Stimulated activated CD4-positive, alpha-beta T cell treated with anti-CD3 and anti-CD28 coated beads, Interleukin-1b, Interleukin-23, amount 100 ng/mL, for 4 hours (primary cell): ENCODE measurements around the gene WWOX.

Experiments
- DNase-seq, 2 donors: peaks; one replicate each; pipeline ENCODE4 v3.0.0-alpha.2; 2020; ENCODE audit warnings: low read depth in 2 of 2

Gene WWOX

DNA sequence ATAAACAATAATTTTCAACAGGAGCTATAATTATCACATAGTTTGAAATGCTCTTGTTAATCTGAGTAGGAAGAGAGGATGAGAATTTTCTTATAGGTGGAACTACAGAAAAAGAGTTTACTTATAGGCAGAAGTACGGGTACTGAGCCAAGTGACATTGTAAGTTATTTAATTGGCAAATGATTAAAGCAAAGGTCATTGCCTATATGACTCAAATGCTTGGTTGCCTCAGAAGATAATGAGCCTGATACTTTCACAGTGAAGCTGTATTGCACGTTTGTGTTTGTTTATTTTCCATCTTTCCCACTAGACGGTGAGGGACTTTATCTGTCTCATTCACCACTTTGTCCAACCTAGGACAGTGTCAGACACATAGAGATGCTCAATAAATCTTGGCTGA, 751.8 kb downstream of the WWOX start:
- DNase-seq: no peak

DNA sequence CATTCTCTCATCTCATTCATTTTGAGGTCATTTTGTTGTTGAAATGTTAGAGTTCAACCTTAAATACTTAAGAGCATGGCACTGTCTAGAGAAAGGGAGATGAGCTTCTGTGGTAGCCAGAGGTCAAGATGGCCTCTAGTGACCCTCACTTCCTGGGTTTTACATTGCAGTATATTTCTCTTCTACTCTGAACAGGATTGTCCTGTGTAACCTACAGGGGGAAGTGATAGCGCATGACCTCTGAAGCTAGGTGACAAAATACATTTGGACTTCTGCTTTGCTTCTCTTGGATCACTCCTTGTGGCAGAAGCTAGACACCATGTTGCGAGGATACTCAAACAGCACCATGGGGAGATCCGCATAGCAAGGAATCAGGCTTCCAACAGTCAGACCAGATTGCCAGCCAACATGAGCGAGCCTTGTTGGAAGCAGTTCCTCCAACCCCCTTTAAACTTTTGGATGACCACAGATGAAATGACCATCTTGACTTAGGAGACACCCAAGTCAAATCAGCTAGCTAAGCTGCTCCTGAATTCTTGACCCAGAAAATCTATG, 752.7 kb downstream of the WWOX start:
- DNase-seq: no peak

DNA sequence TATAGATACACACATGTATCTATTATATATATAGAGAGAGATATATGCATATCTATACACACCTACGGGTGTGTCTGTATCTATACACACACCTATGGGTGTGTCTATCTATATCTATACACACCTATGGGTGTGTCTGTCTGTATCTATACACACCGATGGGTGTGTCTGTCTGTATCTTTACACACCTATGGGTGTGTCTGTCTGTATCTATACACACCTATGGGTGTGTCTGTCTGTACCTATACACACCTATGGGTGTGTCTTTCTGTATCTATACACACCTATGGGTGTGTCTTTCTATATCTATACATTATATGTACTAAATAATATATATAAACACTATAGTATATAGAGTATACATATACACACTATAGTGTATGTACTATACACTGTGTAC, 762.6 kb downstream of the WWOX start:
- DNase-seq: no peak

- no peak for DNase-seq
These were observed 767.1 kb downstream of the WWOX start for GRCh38 chr16:78866521-78866920.

GRCh38 chr16:78869492-78869891, 770.0 kb downstream of the WWOX start:
- no peak for DNase-seq

GRCh38 chr16:78871241-78871640, 771.8 kb downstream of the WWOX start:
- no peak for DNase-seq

GRCh38 chr16:78876671-78877070, 777.2 kb downstream of the WWOX start:
- DNase-seq: no peak

DNA sequence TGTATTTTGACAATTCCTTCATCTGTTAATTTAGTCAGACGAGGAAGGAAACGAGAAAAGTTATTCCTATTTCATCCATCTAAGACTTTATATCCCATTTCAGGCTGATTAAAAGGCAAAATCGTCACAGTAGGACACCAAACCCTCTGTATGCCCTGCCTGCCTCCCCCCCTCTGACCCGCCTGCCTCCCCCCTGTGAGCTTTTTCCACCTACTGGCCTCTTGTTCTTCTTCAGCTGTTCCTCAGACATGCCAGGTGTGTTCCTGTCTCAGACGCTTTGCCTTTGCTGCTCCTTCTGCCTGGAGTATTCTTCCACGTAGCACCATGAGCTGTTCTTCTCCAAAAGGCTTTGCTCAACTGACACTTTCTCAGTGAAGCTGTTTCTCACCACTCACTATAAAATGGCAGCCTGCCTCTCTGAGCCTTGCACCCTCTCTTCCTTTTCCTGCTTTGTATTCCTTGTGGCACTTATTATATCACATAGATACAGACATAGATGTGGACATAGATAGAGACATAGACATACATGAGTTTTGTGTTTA, 777.7 kb downstream of the WWOX start:
- DNase-seq: no peak

DNA sequence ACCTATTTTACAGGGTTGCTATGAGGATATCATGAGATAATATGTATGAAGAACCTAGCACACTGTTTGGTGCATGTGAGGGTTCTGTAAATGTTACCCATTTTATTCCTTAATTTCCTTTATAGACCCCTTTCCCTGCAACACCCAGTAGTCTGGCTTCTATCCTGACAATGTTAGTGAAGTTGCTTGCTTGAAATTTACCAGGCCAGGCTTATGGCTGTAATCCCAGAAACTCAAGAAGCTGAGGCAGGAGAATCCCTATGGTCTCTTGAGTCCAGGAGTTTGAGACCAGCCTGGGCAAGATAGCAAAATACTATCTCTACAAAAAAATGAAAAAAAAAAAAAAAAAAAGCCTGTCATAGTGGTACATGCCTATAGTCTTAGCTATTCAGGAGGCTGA, 779.1 kb downstream of the WWOX start:
- no peak for DNase-seq

- no peak for DNase-seq
These were observed 779.6 kb downstream of the WWOX start for GRCh38 chr16:78879011-78879410.

DNA sequence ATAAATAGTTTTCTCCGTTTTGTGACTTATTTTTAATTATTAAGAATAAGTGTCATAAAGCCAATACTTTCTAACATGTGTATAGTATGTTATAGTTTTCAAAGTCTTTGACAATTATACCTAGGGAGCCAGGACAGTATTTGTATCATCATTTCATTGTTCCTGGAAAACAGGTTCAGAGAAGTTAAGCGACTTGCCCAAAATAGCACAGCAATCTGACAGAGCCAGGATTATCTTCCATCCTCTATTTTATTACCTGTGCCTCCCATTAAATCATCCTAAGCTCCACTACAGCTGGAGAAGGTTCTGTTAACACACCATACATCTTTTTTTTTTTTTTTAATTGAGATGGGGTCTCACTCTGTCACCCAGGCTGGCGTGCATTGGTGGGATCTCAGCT, 782.7 kb downstream of the WWOX start:
- DNase-seq: no peak

GRCh38 chr16:78882751-78883150, 783.3 kb downstream of the WWOX start:
- DNase-seq: no peak

DNA sequence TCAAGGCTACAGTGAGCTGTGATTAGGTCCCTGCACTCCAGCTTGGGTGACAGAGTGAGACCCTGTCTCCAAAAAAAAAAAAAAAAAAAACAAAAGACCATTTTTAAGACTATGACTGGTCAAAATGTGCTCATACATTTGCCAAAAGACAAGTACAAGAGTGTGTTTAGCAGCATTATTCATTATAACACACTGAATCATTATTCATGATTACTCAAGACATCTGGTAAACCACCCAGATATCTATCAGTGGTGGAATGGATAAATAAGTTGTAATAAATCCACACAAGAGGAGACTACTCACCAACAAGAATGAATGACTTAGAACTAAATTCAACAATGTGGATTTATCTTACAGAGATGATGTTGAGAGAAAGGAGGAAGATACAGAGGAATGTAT, 784.8 kb downstream of the WWOX start:
- no peak for DNase-seq

DNA sequence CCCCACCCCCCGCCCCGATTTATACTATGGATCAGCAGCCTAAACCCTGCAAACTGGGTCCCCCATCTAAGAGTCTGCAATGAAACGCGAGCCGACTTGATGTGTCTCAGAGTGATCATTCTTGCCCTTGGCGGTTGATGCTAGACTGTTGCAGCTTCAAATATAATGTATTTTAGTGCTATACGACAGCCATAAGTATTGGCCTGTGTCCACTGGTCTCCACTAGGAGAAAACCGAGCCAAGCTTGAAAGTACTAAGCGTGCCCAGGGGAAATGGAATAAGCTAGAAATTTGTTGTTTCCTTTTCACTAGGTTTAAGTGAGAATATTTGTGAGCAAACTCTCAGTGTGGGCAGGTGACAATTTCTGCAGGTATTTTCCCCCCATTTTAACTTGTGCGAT, 789.9 kb downstream of the WWOX start:
- no peak for DNase-seq

DNA sequence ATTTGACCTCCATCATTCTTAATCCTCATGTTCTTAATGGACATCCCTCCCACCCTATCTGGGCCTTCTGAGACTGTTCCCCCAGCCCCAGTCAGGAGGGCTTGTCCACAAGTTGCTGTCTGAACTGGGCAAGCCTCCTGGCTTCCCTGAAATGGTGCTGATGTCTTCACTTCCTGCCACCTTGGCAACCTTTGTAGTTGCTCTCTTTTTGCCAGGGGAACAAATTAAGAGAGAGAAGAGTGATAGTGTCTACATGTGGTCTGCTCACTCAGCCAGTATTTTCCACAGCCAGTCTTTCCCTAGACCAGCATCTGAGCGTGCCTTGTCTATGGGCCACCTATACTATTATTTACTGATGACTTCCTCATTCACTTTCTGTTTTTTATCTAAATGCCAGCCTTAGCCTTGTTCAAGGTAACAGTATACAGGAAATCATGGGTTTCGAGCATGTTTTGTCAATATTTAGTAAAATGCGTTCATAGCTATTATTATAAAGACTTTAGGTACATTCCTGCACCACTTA, 791.0 kb downstream of the WWOX start:
- DNase-seq: no peak

GRCh38 chr16:78892951-78893733, 793.7 kb downstream of the WWOX start:
- no peak for DNase-seq

DNA sequence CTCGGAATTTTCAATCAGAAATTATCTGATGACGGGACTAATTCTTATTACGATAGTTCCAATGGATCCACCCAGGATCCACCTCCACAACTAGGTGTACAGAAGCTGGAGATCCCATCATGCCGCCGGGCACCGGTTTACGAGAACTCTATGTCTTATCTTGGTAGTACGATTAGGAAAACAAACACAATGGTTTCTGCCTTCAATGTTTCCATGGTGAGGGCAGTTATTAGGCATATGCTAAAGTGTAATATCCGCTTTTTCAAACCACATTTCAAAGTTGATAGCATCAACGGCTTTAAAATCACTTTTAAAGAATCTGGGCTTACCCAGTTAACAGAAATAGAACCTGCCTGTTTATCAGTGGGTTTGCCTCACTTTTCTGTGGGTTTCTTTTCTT, 795.4 kb downstream of the WWOX start:
- no peak for DNase-seq

DNA sequence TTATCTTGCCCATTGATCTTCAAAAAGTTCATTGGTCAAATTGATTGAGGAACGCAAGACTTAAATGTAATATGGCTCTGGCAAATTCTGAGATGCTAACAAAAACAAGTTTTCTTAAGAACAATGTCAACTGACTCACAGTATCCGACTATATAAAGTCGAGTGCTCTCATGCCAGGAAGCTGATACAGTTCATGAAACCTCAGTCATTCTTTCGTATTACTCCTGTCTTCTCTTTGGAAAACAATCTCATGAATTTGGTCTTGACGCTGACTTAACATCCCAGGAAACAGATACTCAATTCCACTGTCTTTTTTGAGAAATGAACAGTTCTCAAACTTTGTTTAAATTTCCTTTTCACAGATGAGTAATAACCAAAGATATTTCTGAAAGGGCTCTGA, 796.2 kb downstream of the WWOX start:
- DNase-seq: no peak

DNA sequence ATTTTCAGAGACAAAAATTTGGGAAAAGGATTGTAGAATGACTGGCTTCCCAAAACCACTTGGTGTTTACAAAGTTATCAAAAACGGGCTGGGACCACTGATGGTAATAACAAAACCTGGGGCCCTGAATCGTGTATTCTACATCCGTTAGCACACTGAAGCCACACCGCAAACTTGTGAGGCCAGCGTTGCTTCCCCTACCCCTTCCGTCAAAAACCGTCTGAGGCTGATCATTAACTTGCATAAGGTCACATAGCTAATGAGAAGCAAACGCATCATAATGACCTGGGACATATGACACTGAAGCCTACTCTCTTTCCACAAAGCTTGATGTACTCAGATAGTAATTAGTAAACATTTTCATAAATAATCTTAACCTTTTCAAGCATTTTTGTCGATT, 796.8 kb downstream of the WWOX start:
- no peak for DNase-seq

DNA sequence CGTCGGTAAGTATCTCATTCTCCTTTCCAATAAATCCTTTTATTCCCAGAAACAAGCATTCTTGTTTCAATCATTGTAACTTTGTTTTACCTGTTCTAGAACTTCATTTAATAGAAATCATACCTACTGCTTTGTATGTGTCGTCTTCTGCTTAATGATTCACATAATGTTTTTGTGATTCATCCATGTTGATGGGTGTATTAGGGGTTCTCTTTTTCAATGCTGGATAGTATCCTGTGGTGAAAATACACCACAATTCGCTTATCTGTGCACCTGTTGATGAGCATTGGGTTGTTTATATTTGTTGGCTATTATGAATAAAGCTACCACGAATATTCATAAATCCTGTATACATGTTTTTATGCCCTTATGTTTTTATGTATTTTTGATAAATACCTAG, 797.8 kb downstream of the WWOX start:
- no peak for DNase-seq

DNA sequence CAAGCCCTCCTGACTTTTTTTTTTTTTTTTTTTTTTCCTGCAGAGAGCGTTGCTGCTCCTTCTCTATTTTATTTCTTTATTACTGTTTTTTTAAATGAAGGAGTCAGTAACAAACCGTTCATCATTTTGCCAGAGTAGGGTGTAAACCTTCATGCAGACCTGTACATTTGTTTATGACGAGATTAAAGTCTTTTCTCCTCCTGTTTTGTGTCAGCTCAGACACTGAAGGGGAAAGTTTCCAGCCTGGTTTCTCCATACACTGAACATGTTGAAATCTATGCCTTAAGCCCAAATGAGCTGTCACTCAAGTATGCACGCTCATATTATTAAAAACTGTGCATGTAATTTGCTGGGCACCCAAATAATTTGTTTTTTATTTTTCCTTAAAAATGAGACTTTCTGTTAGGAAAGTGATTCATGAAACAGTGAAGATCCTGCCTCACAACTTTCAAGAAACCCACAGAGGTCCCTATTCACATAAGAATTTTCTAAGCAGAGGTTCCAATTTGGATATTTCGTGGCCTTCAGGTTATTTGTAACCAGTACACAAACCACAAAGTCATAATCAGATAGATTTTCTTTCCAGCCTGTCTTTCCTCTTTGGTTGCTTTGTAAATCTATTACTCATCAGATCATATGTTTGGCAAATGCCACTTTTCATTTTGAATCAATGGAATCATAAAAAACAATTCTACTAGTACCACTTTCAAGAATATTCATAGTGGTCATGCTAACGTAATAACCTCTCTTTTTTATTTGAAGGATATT, 800.8 kb downstream of the WWOX start:
- no peak for DNase-seq

- DNase-seq: no peak
These were observed 801.5 kb downstream of the WWOX start for GRCh38 chr16:78900966-78901365.

DNA sequence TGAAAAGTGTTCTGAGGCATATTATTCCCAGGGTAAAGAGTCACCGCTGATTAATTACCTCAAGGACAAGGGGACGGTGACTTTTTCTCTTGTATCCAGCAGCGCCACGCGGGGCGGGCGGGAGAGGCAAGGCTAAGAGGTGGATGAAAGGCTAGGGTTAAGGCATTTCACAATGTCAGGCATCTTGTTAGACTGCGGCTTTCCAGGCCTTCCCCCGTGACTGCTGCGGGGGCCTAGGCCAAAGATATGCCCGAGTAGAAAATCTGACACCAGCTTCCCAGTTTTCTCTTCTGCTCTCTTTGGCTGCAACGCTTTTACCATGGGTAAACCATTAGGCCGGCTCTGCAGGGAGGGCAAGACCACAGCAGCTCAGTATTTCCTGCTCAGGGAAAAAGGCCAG, 802.9 kb downstream of the WWOX start:
- DNase-seq: no peak
